Head of caudate nucleus (tissue), 42 donors: ENCODE data around the gene ADAMTSL4.
"Not testable (repeated sequence)": the region's sequence is repeated elsewhere in the genome, so short reads cannot be mapped to it uniquely, and the experiment has no call there.

ENCODE experiments used
- DNase-seq, 42 donors: peaks; one replicate each; pipeline versions ENCODE4 v3.0.0 to v3.0.0-alpha.2; 2020 to 2021; ENCODE audit warnings: mixed read lengths in 7 of 42
- intact Hi-C: fragments of 100-400 bp; cut with DNase I; formaldehyde crosslinking; loops from one replicate; pipeline ENCODE4 v1.15.0; 2022

The ADAMTSL4 gene

GRCh38 chr1:150576794-150577556 is 27.8 kb downstream of the ADAMTSL4 start:
- no peak for DNase-seq
- intact Hi-C loops: loop anchor here (5.0 kb wide), 1 partner anchor 50 kb away; the partner anchor contains the start of gene ENSA

- peak in 1 of 42 donors; percentile 25 for DNase-seq
- intact Hi-C loops: loop anchor here (1.0 to 5.0 kb wide), 2 partner anchors 16 to 50 kb away; partner anchors contain the start of gene ENSA
These were observed 28.5 kb downstream of the ADAMTSL4 start for GRCh38 chr1:150577557-150578271.

GRCh38 chr1:150578272-150579109 is 29.3 kb downstream of the ADAMTSL4 start:
- intact Hi-C loops: loop anchor here (1.0 to 5.0 kb wide), 2 partner anchors 17 to 49 kb away; partner anchors contain the start of gene ENSA
- DNase-seq: peak in 33 of 42 donors; percentile 20 to 76 (median 40)

GRCh38 chr1:150579110-150579944 is 30.1 kb downstream of the ADAMTSL4 start, which contains the start of gene MCL1:
TSS of gene MCL1 (minus strand) at chr1:150579610. CDS start at chr1:150579530, 80 bp downstream.
- DNase-seq: peak; percentile 76 to 97 (median 92)
- intact Hi-C loops: loop anchor here (5.0 kb wide), 1 partner anchor 48 kb away; the partner anchor contains the start of gene ENSA

- intact Hi-C loops: loop anchor here (5.0 kb wide), 1 partner anchor 47 kb away; the partner anchor contains the start of gene ENSA
These were observed 30.9 kb downstream of the ADAMTSL4 start for GRCh38 chr1:150579945-150580642.

GRCh38 chr1:150580966-150581365 is 31.8 kb downstream of the ADAMTSL4 start:
- DNase-seq, intact Hi-C loops: not testable (repeated sequence)

More at GRCh38 chr1:150579945-150580642, 30.9 kb downstream of the ADAMTSL4 start:
- no peak for DNase-seq

- intact Hi-C loops: not testable (repeated sequence)
These were observed 32.2 kb downstream of the ADAMTSL4 start for GRCh38 chr1:150581437-150581836.

GRCh38 chr1:150581962-150582361 is 32.8 kb downstream of the ADAMTSL4 start:
- intact Hi-C loops, DNase-seq: not testable (repeated sequence)

More at GRCh38 chr1:150581437-150581836, 32.2 kb downstream of the ADAMTSL4 start:
- not testable (repeated sequence) for DNase-seq

GRCh38 chr1:150582371-150582770 is 33.2 kb downstream of the ADAMTSL4 start:
- intact Hi-C loops: no loop called here
- no peak for DNase-seq

GRCh38 chr1:150596095-150596892 is 47.1 kb downstream of the ADAMTSL4 start:
- intact Hi-C loops: no loop called here
- DNase-seq: no peak

- intact Hi-C loops: no loop called here
- DNase-seq: no peak
These were observed 47.8 kb downstream of the ADAMTSL4 start for GRCh38 chr1:150596976-150597375.

- intact Hi-C loops, DNase-seq: not testable (repeated sequence)
These were observed 49.1 kb downstream of the ADAMTSL4 start for GRCh38 chr1:150598346-150598745.

- intact Hi-C loops: no loop called here
- no peak for DNase-seq
These were observed 52.3 kb downstream of the ADAMTSL4 start for GRCh38 chr1:150601540-150601939.

GRCh38 chr1:150602372-150602771 is 53.2 kb downstream of the ADAMTSL4 start:
- intact Hi-C loops, DNase-seq: not testable (repeated sequence)

GRCh38 chr1:150603711-150604110 is 54.5 kb downstream of the ADAMTSL4 start:
- intact Hi-C loops: no loop called here
- DNase-seq: no peak

- intact Hi-C loops: no loop called here
- no peak for DNase-seq
These were observed 55.0 kb downstream of the ADAMTSL4 start for GRCh38 chr1:150604226-150604588.

- DNase-seq, intact Hi-C loops: not testable (repeated sequence)
These were observed 56.2 kb downstream of the ADAMTSL4 start for GRCh38 chr1:150605451-150605731.
